GM15510 (cell line): ENCODE data around the gene DRC7.
A peak's percentile ranks its signal among the peaks of the same experiment; 100 is the strongest.

Experiments
- POLR2A ChIP-seq: IDR thresholded peaks from 3 replicates; pipeline ENCODE4 v1.6.1; 2011; ENCODE audit warnings: borderline replicate concordance; ENCODE audit not compliant: insufficient read length; ENCODE audit errors: extremely low read depth

The DRC7 gene

DNA sequence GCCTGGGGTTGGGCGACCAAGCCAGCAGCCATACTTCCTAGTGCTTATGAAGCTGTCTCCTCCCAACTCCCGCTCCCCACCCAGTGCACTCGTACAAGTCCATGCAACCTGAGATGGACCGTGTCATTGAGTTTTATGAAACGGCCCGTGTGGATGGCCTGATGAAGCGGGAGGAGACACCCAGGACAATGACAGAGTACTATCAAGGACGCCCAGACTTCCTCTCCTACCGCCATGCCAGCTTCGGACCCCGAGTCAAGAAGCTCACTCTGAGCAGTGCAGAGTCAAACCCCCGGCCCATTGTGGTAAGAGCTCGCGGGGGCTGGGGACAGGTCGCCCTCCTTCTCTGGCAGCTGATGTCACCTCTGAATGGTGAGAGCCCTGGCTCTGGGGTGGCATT is 29.9 kb downstream of the DRC7 start:
- TF ChIP-seq POLR2A = no peak

DNA sequence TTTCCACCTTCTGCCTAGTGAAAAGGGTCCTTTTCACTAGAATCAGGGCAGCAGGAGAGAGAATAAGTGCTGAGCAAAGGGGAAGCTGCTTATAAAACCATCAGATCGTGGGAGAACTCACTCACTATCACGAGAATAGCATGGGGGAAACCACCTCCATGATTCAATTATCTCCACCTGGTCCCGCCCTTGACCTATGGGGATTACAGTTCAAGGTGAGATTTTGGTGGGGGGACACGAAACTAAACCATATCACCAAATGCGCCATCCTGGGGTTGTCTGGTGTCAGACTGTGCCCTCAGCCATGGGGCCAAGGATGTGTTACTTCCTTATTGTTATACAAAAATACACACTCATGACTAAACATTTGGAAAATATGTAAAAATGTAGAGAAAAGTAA is 30.5 kb downstream of the DRC7 start:
- TF ChIP-seq POLR2A = no peak

GRCh38 chr16:57725554-57725953 is 30.9 kb downstream of the DRC7 start:
- no peak for TF ChIP-seq POLR2A

- TF ChIP-seq POLR2A = no peak
These were observed 31.4 kb downstream of the DRC7 start for GRCh38 chr16:57725976-57726375.

DNA sequence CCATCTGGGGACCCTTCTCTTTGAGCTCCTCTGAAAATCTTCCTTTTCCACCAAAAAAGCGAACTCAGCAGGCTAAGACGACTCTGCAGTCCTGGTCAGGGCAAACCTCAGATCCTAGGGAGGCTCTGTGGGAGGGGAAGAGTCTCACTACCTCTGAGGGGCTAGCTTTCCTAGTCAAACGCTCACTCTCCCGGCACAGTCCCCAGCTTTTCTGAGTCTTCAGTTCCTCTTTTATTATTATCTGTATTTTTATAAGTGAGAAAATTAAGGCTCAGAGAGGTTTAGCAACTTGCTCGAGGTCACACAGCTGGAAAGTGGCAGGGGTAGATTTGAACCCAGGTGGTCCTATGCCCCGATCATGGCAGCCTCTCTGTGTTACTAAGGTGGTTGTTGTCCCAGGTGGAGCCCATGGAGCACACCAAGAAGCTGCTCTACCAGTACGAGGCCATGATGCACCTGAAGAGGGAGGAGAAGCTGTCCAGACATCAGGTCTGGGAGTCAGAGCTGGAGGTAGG is 31.9 kb downstream of the DRC7 start:
- no peak for TF ChIP-seq POLR2A

DNA sequence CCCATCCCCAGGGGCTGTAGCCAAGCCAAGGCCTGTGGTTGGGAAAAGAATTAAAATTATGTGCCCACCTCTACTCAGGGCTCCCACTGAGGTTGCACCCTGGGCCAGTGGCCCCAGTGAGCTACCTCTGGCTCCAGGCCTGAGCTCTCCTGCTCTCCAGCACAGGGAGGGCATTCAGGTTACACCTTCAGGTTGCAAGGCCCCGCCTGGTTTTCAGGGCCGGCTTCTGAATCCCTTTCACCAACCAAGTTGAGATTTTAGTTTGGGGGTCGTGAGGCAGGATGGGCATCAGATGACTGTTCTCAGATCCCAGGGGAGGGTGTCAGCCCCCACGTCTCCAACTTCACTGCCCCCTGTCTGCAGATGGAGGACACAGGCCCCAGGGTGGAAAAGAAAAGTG is 33.0 kb downstream of the DRC7 start:
- TF ChIP-seq POLR2A = no peak

- no peak for TF ChIP-seq POLR2A
These were observed 34.0 kb downstream of the DRC7 start for GRCh38 chr16:57728336-57729181.

DNA sequence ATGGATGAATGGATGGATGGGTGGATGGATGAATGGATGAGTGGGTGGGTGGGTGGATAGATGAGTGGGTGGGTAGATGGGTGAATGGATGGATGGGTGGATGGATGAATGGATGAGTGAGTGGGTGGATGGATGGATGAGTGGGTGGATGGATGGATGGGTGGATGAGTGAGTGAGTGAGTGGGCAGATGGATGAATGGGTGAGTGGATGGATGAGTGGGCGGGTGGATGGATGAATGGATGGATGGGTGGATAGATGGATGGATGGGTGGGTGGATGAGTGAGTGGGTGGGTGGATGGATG is 34.5 kb downstream of the DRC7 start:
- TF ChIP-seq POLR2A = no peak

GRCh38 chr16:57730771-57731730 is 36.4 kb downstream of the DRC7 start:
- no peak for TF ChIP-seq POLR2A

DNA sequence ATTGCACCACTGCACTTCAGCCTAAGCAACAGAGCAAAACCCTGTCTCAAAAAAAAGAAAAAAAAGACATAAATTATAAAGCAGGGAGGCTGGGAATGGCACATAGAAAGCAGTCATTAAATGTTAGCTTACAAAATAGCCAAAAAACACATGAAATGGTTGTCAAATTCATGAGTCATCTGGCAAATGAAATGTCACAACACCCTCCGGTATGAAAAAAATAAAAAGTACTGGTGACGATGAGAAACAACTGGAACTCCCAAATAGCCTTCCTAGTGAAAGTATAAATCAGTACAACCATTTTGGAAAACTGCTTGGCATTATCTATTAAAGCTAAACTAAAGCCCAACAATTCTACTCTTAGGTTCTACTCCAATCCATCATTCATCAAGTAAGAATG is 37.4 kb downstream of the DRC7 start:
- TF ChIP-seq POLR2A = no peak

- TF ChIP-seq POLR2A = no peak
These were observed 38.1 kb downstream of the DRC7 start for GRCh38 chr16:57732714-57733113.

DNA sequence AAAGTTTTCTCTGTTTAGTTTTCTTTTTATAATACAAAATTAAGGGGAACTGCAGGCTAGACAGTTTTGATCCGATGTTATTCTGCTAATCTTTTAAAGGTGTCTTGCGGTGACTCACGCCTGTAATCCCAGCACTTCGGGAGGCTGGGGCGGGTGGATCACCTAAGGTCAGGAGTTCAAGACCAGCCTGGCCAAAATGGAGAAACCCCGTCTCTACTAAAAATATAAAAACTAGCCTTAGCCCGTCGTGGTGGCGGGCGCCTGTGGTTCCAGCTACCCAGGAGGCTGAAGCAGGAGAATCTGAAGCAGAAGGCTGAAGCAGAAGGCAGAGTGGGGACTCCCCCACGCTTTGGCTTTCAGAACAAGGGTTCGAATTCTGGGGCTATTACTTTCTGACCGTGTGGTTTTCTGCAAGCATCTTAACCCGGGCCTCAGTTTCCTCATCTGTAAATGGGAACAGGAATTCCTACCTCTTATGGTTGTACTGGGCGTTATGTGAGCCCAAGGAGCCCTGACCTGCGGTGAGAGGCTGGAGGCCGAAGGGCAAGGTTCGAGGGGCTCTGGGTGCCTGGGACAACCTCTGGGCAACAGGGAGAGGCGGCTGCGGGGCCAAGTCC is 39.8 kb downstream of the DRC7 start:
- no peak for TF ChIP-seq POLR2A

GRCh38 chr16:57734925-57735754 is 40.5 kb downstream of the DRC7 start:
- TF ChIP-seq POLR2A = peak; percentile 73

DNA sequence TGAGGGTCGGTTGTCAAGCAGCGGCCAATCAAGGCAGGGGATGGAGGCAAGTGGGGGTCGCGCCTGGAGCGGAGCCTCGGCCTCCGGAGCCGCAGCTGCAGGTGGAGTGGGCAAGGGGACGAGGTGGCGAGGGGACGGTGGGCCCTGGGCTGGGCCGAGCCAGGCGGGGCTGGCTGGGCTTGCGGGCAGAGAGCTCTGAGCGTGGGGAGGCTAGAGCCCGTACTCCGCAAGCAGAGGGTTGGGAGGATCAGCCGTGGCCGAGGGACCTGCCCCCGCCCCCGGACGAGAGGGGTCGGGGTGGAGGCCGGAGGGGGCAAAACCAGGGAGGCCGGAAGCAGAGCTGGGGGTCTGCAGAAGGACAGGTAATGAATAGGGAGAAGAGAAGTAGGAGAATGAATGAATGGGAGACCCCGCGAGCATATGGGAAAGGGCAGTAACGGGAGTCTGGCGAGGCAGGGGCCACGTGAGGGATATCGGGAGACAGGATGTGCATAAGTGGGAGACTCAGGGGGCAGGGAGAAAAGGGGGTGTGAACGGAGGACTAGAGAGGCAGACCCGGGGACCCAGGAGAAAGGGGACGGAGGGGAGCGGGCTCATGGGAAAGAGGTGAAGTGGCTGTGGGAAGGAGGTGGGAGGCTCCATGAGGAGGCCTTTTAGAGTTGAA is 41.3 kb downstream of the DRC7 start, which contains the start of gene KATNB1:
Gene KATNB1, plus strand, starts transcription at position 16 of the 664 bp plus-strand sequence. CDS start 1,474 bp downstream, outside the sequence.
- peak; percentile 47 for TF ChIP-seq POLR2A
